NT2/D1 (cell line): ENCODE data around the gene PRADC1.

ENCODE experiments used
- SUZ12 ChIP-seq: IDR thresholded peaks from 2 replicates; pipeline ENCODE4 v1.6.1; 2011; ENCODE audit not compliant: insufficient read length, insufficient read depth; ENCODE audit errors: extremely low read depth
- YY1 ChIP-seq: IDR thresholded peaks from 2 replicates; pipeline ENCODE4 v1.6.1; 2011; ENCODE audit not compliant: insufficient read length, insufficient read depth
- ZNF274 ChIP-seq: IDR thresholded peaks from 2 replicates; pipeline ENCODE4 v1.6.1; 2011; ENCODE audit warnings: mild to moderate bottlenecking, low read depth, low read length

- no peak for TF ChIP-seq ZNF274
- no peak for TF ChIP-seq YY1
- TF ChIP-seq SUZ12, result no peak
Observed at GRCh38 chr2:73212098-73212447, 21.0 kb downstream of the PRADC1 start.
